SU-DHL-6 (cell line): ENCODE results near the gene FHOD3.

ENCODE experiments used
- EZH2phosphoT487 ChIP-seq: fragments of 200-600 bp; sonication (generic), shearing (Covaris generic); conservative IDR thresholded peaks from 2 replicates; pipeline ENCODE4 v1.6.1; 2018; ENCODE audit warnings: mild to moderate bottlenecking, antibody characterized with exemption, low read length, moderate library complexity, mixed read lengths
- TF ChIP-seq, protein P1 (sequence below): fragments of 200-600 bp; sonication (generic); IDR thresholded peaks from one replicate; pipeline ENCODE4 v1.5.1; 2017; ENCODE audit warnings: antibody characterized with exemption, mild to moderate bottlenecking, low read length, moderate library complexity; ENCODE audit not compliant: insufficient read depth, poor library complexity, severe bottlenecking

DNA sequence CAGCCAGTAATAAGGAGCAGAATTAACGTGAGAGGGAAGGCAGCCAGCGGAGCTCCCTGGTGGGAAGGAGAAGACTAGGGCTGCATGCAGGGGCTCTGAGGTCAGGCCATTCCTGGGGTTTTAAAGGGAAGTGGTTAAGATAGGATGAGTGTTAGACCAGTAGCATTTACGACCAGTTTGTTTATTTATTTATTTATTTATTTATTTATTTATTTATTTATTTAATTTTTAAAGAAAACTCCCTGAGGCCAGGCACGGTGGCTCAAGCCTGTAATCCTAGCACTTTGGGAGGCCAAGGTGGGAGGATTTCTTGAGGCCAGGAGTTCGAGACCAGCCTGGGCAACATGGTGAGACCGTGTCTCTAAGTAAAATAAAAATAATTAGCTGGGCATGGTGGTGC lies 152.8 kb downstream of the FHOD3 start:
- TF ChIP-seq, protein P1, sequence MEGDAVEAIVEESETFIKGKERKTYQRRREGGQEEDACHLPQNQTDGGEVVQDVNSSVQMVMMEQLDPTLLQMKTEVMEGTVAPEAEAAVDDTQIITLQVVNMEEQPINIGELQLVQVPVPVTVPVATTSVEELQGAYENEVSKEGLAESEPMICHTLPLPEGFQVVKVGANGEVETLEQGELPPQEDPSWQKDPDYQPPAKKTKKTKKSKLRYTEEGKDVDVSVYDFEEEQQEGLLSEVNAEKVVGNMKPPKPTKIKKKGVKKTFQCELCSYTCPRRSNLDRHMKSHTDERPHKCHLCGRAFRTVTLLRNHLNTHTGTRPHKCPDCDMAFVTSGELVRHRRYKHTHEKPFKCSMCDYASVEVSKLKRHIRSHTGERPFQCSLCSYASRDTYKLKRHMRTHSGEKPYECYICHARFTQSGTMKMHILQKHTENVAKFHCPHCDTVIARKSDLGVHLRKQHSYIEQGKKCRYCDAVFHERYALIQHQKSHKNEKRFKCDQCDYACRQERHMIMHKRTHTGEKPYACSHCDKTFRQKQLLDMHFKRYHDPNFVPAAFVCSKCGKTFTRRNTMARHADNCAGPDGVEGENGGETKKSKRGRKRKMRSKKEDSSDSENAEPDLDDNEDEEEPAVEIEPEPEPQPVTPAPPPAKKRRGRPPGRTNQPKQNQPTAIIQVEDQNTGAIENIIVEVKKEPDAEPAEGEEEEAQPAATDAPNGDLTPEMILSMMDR: no peak
- no peak for TF ChIP-seq EZH2phosphoT487
